AG04449 (cell line): ENCODE results near the gene ALDH9A1.
"Not testable (repeated sequence)": the region's sequence is repeated elsewhere in the genome, so short reads cannot be mapped to it uniquely, and the experiment has no call there.

Experiments
- CTCF ChIA-PET: fragments of 350-600 bp; formaldehyde crosslinking; extraction: SDS; loops from one replicate; lab custom pipeline; 2021; ENCODE audit warnings: antibody characterized with exemption; lab: Yijun Ruan, JAX
- POLR2A ChIA-PET: fragments of 400-600, 350-600 bp; formaldehyde crosslinking; extraction: SDS; loops from one replicate; lab custom pipeline; 2020; ENCODE audit warnings: antibody characterized with exemption, inconsistent platforms; lab: Yijun Ruan, JAX
- DNase-seq: peaks from one replicate; pipeline ENCODE4 v3.0.0-alpha.2; 2010; ENCODE audit warnings: low read depth, low spot score
- H3K4me3 ChIP-seq: 2 replicates; pipeline ENCODE4 v1.5.1; 2011; ENCODE audit warnings: low read depth, mild to moderate bottlenecking, control low read depth, low read length
- CTCF ChIP-seq: IDR thresholded peaks from one replicate; pipeline ENCODE4 v1.5.1; 2011; ENCODE audit warnings: mild to moderate bottlenecking, moderate library complexity, low read length, control low read depth, inconsistent platforms; ENCODE audit not compliant: insufficient read depth; ENCODE audit errors: missing control alignments

Gene ALDH9A1

GRCh38 chr1:165734906-165735305 is 36.5 kb upstream of the ALDH9A1 start:
- no peak for TF ChIP-seq CTCF
- H3K4me3 ChIP-seq, result no peak overlapping the region
- ChIA-PET CTCF (interaction anchor here (1.3 to 1.8 kb wide), 3 partner anchors 12 to 134 kb away, joined by 3 to 6 read pairs (median 6); no protein-coding TSS in a partner anchor), POLR2A (no interaction called here)
- DNase-seq, result no peak

GRCh38 chr1:165726841-165727240 is 28.5 kb upstream of the ALDH9A1 start:
- CTCF ChIA-PET, result interaction anchor here (1.0 kb wide), 1 partner anchor 9 kb away, joined by 3 read pairs; no protein-coding TSS in a partner anchor
- no peak for TF ChIP-seq CTCF

GRCh38 chr1:165726169-165726568 is 27.8 kb upstream of the ALDH9A1 start:
- ChIA-PET CTCF (interaction anchor here (1.0 kb wide), 1 partner anchor 9 kb away, joined by 3 read pairs; no protein-coding TSS in a partner anchor), POLR2A (no interaction called here)
- DNase-seq, result no peak
- H3K4me3 ChIP-seq, result no peak overlapping the region
- TF ChIP-seq CTCF, result no peak

More at GRCh38 chr1:165726841-165727240, 28.5 kb upstream of the ALDH9A1 start:
- no peak for DNase-seq
- POLR2A ChIA-PET, result no interaction called here
- no peak overlapping the region for H3K4me3 ChIP-seq

GRCh38 chr1:165717918-165718515 is 19.7 kb upstream of the ALDH9A1 start:
- H3K4me3 ChIP-seq, result no peak overlapping the region
- POLR2A ChIA-PET, result no interaction called here
- CTCF ChIA-PET, result interaction anchor here (0.6 to 4.5 kb wide), 16 partner anchors 9 to 206 kb away, joined by 3 to 71 read pairs (median 4); partner anchors contain the start of gene TMCO1
- peak; percentile 29 for DNase-seq
- TF ChIP-seq CTCF, result peak; percentile 77

- CTCF ChIA-PET, result interaction anchor here (0.6 to 4.5 kb wide), 9 partner anchors 8 to 201 kb away, joined by 3 to 71 read pairs (median 6); no protein-coding TSS in a partner anchor
- H3K4me3 ChIP-seq, DNase-seq, POLR2A ChIA-PET: not testable (repeated sequence)
Observed at GRCh38 chr1:165716265-165717051, 18.1 kb upstream of the ALDH9A1 start.

- CTCF ChIA-PET, result interaction anchor here (0.7 to 3.4 kb wide), 4 partner anchors 120 to 213 kb away, joined by 3 to 15 read pairs (median 7); no protein-coding TSS in a partner anchor
- DNase-seq, result no peak
- TF ChIP-seq CTCF, result no peak
- no peak overlapping the region for H3K4me3 ChIP-seq
- POLR2A ChIA-PET, result no interaction called here
Observed at GRCh38 chr1:165712764-165713163, 14.4 kb upstream of the ALDH9A1 start.
